OCI-LY3 (cell line): ENCODE data around the gene TMEM72.

ENCODE experiments used
- CTCF ChIP-seq: fragments of 200-600, 300-600 bp; sonication (generic); IDR thresholded peaks from 2 replicates; pipeline ENCODE4 v1.5.1; 2014; ENCODE audit warnings: antibody characterized with exemption, low read length, low read depth
- EZH2phosphoT487 ChIP-seq: fragments of 200-600 bp; shearing (Covaris generic); IDR thresholded peaks from 2 replicates; pipeline ENCODE4 v1.6.1; 2018; ENCODE audit warnings: antibody characterized with exemption, mixed run types, low read depth

- TF ChIP-seq CTCF: no peak
- TF ChIP-seq EZH2phosphoT487: no peak
Measured at GRCh38 chr10:44970812-44971395, 59.8 kb downstream of the TMEM72 start.
